Mucosa of rectum (tissue), 2 donors: ENCODE measurements around the gene IDS.

Experiments used
- H3K27ac ChIP-seq, 2 donors: one replicate each; pipeline ENCODE4 v1.7.0; 2013; ENCODE audit warnings: inconsistent platforms in 2 of 2, low read depth in 2 of 2, low read length in 2 of 2
- H3K27me3 ChIP-seq, 2 donors: one replicate each; pipeline ENCODE4 v1.7.0; 2013; ENCODE audit warnings: low read length in 2 of 2; ENCODE audit not compliant: control insufficient read depth in 2 of 2, insufficient read depth in 2 of 2
- H3K36me3 ChIP-seq, 2 donors: one replicate each; pipeline ENCODE4 v1.7.0; 2013; ENCODE audit warnings: low read length in 2 of 2; ENCODE audit not compliant: control insufficient read depth in 2 of 2, insufficient read depth in 2 of 2
- H3K4me1 ChIP-seq, 2 donors: one replicate each; pipeline ENCODE4 v1.7.0; 2013; ENCODE audit warnings: low read length in 2 of 2, mild to moderate bottlenecking in 1 of 2; ENCODE audit not compliant: control insufficient read depth in 2 of 2, insufficient read depth in 2 of 2
- H3K4me3 ChIP-seq, 2 donors: one replicate each; pipeline ENCODE4 v1.7.0; 2013; ENCODE audit warnings: low read length in 2 of 2
- H3K9ac ChIP-seq, 2 donors: one replicate each; pipeline ENCODE4 v1.7.0; 2013; ENCODE audit warnings: low read length in 2 of 2, low read depth in 1 of 2, mild to moderate bottlenecking in 1 of 2
- H3K9me3 ChIP-seq, 2 donors: one replicate each; pipeline ENCODE4 v1.7.0; 2013; ENCODE audit warnings: low read length in 2 of 2; ENCODE audit not compliant: control insufficient read depth in 2 of 2
- donor health status: healthy.
- donor health status: Normal muscosa, but diverticular disease.

The IDS gene

GRCh38 chrX:149467920-149468319 lies 37.2 kb downstream of the IDS start:
- Histone ChIP-seq H3K27ac (no peak overlapping the region), H3K9ac (no peak overlapping the region), H3K4me1 (no peaks in the 10 kb centered on the region), H3K4me3 (no peak overlapping the region), H3K9me3 (no peaks in the 10 kb centered on the region), H3K36me3 (no peaks in the 10 kb centered on the region), H3K27me3 (no peaks in the 10 kb centered on the region)

DNA sequence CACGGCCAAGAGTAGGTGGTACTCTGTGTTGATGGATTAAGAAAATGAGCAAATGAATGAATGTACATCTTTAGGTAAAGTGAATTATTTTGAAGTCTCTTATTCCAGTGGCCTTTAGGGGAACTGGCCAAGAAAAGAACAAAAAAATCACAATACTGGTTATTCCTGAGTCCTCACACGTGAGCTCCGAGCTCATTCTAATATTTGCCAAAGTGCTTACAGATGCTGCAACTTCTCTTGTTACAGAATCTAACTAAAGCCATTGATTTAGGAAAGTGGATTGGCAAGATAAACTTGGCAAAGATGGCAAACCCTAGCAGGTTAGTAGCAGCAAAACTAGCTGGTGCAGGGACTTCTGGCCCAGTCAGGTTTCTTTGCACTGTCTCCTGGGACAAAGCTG lies 37.6 kb downstream of the IDS start:
- Histone ChIP-seq H3K9me3 (no peaks in the 10 kb centered on the region), H3K4me1 (no peaks in the 10 kb centered on the region)

GRCh38 chrX:149462849-149463248 lies 42.3 kb downstream of the IDS start:
- Histone ChIP-seq H3K36me3 (no peaks in the 10 kb centered on the region), H3K9ac (no peak overlapping the region), H3K4me1 (no peaks in the 10 kb centered on the region), H3K4me3 (no peak overlapping the region), H3K27me3 (peaks cover 0 to 2% of the 10 kb centered on the region in 2 donors), H3K9me3 (no peaks in the 10 kb centered on the region), H3K27ac (no peak overlapping the region)

More for the DNA sequence above, 37.6 kb downstream of the IDS start:
- Histone ChIP-seq H3K4me3 (no peak overlapping the region), H3K27ac (no peak overlapping the region), H3K36me3 (no peaks in the 10 kb centered on the region), H3K27me3 (no peaks in the 10 kb centered on the region), H3K9ac (no peak overlapping the region)

GRCh38 chrX:149461746-149462145 lies 43.4 kb downstream of the IDS start:
- Histone ChIP-seq H3K27me3 (peaks cover 0 to 4% of the 10 kb centered on the region in 2 donors), H3K36me3 (no peaks in the 10 kb centered on the region), H3K9ac (no peak overlapping the region), H3K4me1 (no peaks in the 10 kb centered on the region), H3K9me3 (no peaks in the 10 kb centered on the region), H3K27ac (no peak overlapping the region), H3K4me3 (no peak overlapping the region)

- Histone ChIP-seq H3K27ac (no peak overlapping the region), H3K9me3 (no peaks in the 10 kb centered on the region), H3K4me1 (no peaks in the 10 kb centered on the region), H3K27me3 (peaks cover 0 to 4% of the 10 kb centered on the region in 2 donors), H3K4me3 (no peak overlapping the region), H3K9ac (no peak overlapping the region), H3K36me3 (no peaks in the 10 kb centered on the region)
Observed at GRCh38 chrX:149458586-149458985, 46.5 kb downstream of the IDS start.

- Histone ChIP-seq H3K9ac (no peak overlapping the region), H3K27me3 (peaks cover 0 to 2% of the 10 kb centered on the region in 2 donors), H3K9me3 (no peaks in the 10 kb centered on the region), H3K4me1 (no peaks in the 10 kb centered on the region), H3K4me3 (no peak overlapping the region), H3K36me3 (no peaks in the 10 kb centered on the region), H3K27ac (no peak overlapping the region)
Observed at GRCh38 chrX:149456476-149457245, 48.4 kb downstream of the IDS start.

GRCh38 chrX:149455934-149456333 lies 49.2 kb downstream of the IDS start:
- Histone ChIP-seq H3K9me3 (no peaks in the 10 kb centered on the region), H3K9ac (no peak overlapping the region), H3K4me1 (no peaks in the 10 kb centered on the region), H3K27ac (no peak overlapping the region), H3K4me3 (no peak overlapping the region), H3K27me3 (peaks cover 0 to 2% of the 10 kb centered on the region in 2 donors), H3K36me3 (no peaks in the 10 kb centered on the region)

DNA sequence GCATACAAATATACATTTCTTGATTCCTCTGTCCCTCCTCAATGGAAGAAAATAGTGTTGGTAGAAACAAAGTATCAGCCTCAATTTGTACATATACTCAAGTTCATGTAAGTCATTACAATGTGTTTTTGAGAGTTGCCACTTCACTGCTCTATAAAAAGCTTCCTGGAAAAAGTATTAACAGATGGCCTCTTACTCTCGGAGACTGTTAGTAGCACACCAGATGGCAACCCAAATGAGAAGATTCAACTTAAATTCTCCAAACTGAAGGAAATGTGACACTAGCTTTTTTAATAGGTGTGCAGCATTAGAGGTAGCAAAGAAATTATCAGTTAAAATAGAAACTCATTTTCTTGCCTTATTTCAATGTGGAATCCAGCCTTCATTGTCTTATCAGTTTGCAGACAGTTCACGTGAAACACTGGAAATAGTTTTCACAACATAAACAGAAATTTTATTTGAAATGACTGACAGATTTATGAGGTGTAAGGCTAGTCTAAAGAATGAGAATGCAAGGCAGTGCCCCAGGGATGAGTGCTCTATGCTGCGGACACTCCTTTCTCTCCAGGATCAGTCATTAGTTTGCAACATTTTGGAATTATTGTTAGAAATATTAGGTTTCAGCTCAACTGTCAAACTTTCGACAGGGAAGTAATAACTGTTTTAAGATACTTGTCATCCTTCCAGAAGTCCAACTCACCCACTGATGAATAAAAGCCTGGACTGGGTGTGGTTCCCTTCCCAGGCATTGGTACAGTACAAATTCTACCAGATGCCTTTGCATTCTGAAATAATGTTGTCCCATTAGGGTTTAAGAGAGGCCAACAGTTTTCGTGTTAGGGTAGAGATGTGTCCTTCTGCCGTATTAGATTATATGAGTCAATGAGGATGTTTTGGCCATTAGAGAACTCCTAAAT lies 50.9 kb downstream of the IDS start:
- Histone ChIP-seq H3K9me3 (peaks cover 0 to 2% of the 10 kb centered on the region in 2 donors), H3K4me1 (no peaks in the 10 kb centered on the region), H3K27me3 (peaks cover 0 to 2% of the 10 kb centered on the region in 2 donors), H3K9ac (no peak overlapping the region), H3K4me3 (no peak overlapping the region), H3K36me3 (no peaks in the 10 kb centered on the region), H3K27ac (no peak overlapping the region)

DNA sequence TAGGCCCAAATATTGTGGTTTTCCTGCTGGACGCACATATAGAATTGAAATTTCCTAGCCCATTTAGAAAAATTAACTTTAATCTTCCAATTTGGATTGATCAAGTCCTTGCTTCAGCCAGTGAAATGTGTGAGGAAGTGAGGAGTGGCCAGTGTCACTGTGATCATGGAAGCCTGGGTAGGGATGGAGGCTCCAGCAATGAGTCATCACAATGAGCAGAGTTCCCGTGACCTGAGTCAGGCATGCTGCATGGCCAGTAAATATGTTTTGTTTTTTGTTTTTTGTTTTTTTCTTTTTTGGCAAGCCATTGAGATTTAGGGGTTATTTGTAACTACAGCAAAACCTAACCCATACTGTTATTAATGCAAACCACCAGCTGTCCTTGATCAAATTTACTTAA lies 52.1 kb downstream of the IDS start:
- Histone ChIP-seq H3K4me3 (no peak overlapping the region), H3K4me1 (no peaks in the 10 kb centered on the region), H3K9me3 (peaks cover 0 to 2% of the 10 kb centered on the region in 2 donors), H3K27ac (no peak overlapping the region), H3K27me3 (peaks cover 0 to 2% of the 10 kb centered on the region in 2 donors), H3K36me3 (no peaks in the 10 kb centered on the region), H3K9ac (no peak overlapping the region)

DNA sequence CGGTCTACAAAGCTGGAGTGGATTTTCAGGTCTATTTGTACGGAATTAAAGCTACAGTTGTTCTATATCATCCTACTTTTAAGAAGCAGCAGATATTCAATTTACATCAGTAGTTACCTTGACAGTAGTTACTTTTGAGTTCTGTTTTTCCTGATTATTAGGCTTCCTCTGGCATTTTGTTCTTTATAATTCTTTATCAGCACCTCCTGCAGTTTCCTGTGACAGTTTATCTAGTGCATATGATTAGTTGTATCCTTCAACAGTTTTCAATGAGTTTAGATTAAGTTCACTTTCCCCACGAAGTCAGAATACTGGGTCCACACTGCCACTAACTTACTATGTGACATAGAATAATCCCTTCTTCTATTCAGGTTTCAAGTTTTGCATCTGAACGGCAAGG lies 71.7 kb downstream of the IDS start:
- no peaks in the 10 kb centered on the region for H3K9me3 ChIP-seq
- H3K27ac ChIP-seq, result no peak overlapping the region
- H3K9ac ChIP-seq, result no peak overlapping the region
- no peak overlapping the region for H3K4me3 ChIP-seq
- no peaks in the 10 kb centered on the region for H3K4me1 ChIP-seq
- no peaks in the 10 kb centered on the region for H3K27me3 ChIP-seq
- no peaks in the 10 kb centered on the region for H3K36me3 ChIP-seq
